HepG2 (cell line): Measurements from ENCODE around the gene TMEM107. TPM values are rescaled to one million over a fixed set of nuclear protein-coding genes. Genes with fewer than 3 reads are reported as not detected.

ENCODE experiments used
- ARNT2 ChIP-seq: sonication (generic); formaldehyde crosslinking; IDR thresholded peaks from 2 replicates; pipeline ENCODE4 v1.8.0; 2022; ENCODE audit warnings: mild to moderate bottlenecking, low read depth, missing genetic modification reagents, moderate library complexity
- ELF1 ChIP-seq: sonication (generic); formaldehyde crosslinking; IDR thresholded peaks from 2 replicates; pipeline ENCODE4 v1.4.0; 2020; ENCODE audit warnings: missing genetic modification reagents
- FOXA1 ChIP-seq, 2 experiments: fragments of 450-650 bp in 1 of 2; sonication (generic) in 1 of 2; formaldehyde crosslinking in 1 of 2; IDR thresholded peaks; 2 replicates each; pipeline versions ENCODE4 v1.4.0 to v1.6.1; 2016 to 2020; ENCODE audit warnings: missing genetic modification reagents in 1 of 2
- HNF4A ChIP-seq: sonication (generic); formaldehyde crosslinking; IDR thresholded peaks from 2 replicates; pipeline ENCODE4 v1.4.0; 2020; ENCODE audit warnings: missing genetic modification reagents
- MEIS1 ChIP-seq: sonication (generic); formaldehyde crosslinking; IDR thresholded peaks from 2 replicates; pipeline ENCODE4 v1.9.0; 2021; ENCODE audit warnings: mild to moderate bottlenecking, missing genetic modification reagents, moderate library complexity, borderline replicate concordance
- MXD1 ChIP-seq: sonication (generic); formaldehyde crosslinking; IDR thresholded peaks from 2 replicates; pipeline ENCODE4 v1.4.0; 2020; ENCODE audit warnings: mild to moderate bottlenecking, missing genetic modification reagents
- PAWR ChIP-seq: sonication (generic); formaldehyde crosslinking; IDR thresholded peaks from 2 replicates; pipeline ENCODE4 v1.4.0; 2020; ENCODE audit warnings: missing genetic modification reagents, mild to moderate bottlenecking, borderline replicate concordance
- SCMH1 ChIP-seq: sonication (generic); formaldehyde crosslinking; IDR thresholded peaks from 2 replicates; pipeline ENCODE4 v1.9.0; 2021; ENCODE audit warnings: missing genetic modification reagents, mild to moderate bottlenecking, borderline replicate concordance
- SMAD3 ChIP-seq: sonication (generic); formaldehyde crosslinking; IDR thresholded peaks from 2 replicates; pipeline ENCODE4 v1.4.0; 2020; ENCODE audit warnings: missing genetic modification reagents
- SMARCE1 ChIP-seq: fragments of 450-650 bp; IDR thresholded peaks from 2 replicates; pipeline ENCODE4 v1.6.1; 2017; ENCODE audit warnings: borderline replicate concordance
- SP2 ChIP-seq: sonication (generic); formaldehyde crosslinking; IDR thresholded peaks from 2 replicates; pipeline ENCODE4 v1.5.1; 2020; ENCODE audit warnings: mild to moderate bottlenecking, missing genetic modification reagents
- TGIF2 ChIP-seq: IDR thresholded peaks from 2 replicates; pipeline ENCODE4 v1.6.1; 2016; ENCODE audit warnings: control low read depth, missing compliant biosample characterization
- YEATS4 ChIP-seq: sonication (generic); formaldehyde crosslinking; IDR thresholded peaks from 2 replicates; pipeline ENCODE4 v1.4.0; 2020; ENCODE audit warnings: missing genetic modification reagents, borderline replicate concordance
- ZBTB46 ChIP-seq: sonication (generic); formaldehyde crosslinking; IDR thresholded peaks from 2 replicates; pipeline ENCODE4 v1.4.0; 2020; ENCODE audit warnings: mild to moderate bottlenecking, missing genetic modification reagents, borderline replicate concordance
- ZNF180 ChIP-seq: sonication (generic); formaldehyde crosslinking; IDR thresholded peaks from 2 replicates; pipeline ENCODE4 v1.4.0; 2020; ENCODE audit warnings: low read depth, missing genetic modification reagents, borderline replicate concordance
- ZNF263 ChIP-seq: sonication (generic); formaldehyde crosslinking; IDR thresholded peaks from 2 replicates; pipeline ENCODE4 v1.4.0; 2020; ENCODE audit warnings: missing genetic modification reagents
- ZNF446 ChIP-seq: sonication (generic); formaldehyde crosslinking; IDR thresholded peaks from 2 replicates; pipeline ENCODE4 v1.5.0; 2020; ENCODE audit warnings: mild to moderate bottlenecking, missing genetic modification reagents
- ZNF543 ChIP-seq: sonication (generic); formaldehyde crosslinking; IDR thresholded peaks from 2 replicates; pipeline ENCODE4 v1.4.0; 2020; ENCODE audit warnings: mild to moderate bottlenecking, missing genetic modification reagents
- ZNF776 ChIP-seq: sonication (generic); formaldehyde crosslinking; IDR thresholded peaks from 2 replicates; pipeline ENCODE4 v1.4.0; 2020; ENCODE audit warnings: mild to moderate bottlenecking, missing genetic modification reagents
- ZNF784 ChIP-seq: sonication (generic); formaldehyde crosslinking; IDR thresholded peaks from 2 replicates; pipeline ENCODE4 v1.5.1; 2020; ENCODE audit warnings: missing genetic modification reagents, mild to moderate bottlenecking, borderline replicate concordance
- ZSCAN29 ChIP-seq: sonication (generic); formaldehyde crosslinking; conservative IDR thresholded peaks from 2 replicates; pipeline ENCODE4 v1.4.0; 2020; ENCODE audit warnings: mild to moderate bottlenecking, missing genetic modification reagents
- polyA plus RNA-seq, 8 experiments: library from polyadenylated mRNA; depleted of rRNA in 3 of 8; stranded (reverse) in 7 of 8; unstranded in 1 of 8; fragments of >200 nt; fragmentation: Illumina TruSeq in 4 of 8; extraction: Trizol in 4 of 8; gene quantifications; 2 replicates each; pipeline versions ENCODE4 v1.2.1 to v1.2.3, GENCODE V29; 2011 to 2016; ENCODE audit warnings: low read depth in 4 of 8, missing spikeins in 1 of 8, mixed read lengths in 1 of 8; ENCODE audit not compliant: insufficient read depth in 1 of 8
- total RNA-seq, 5 experiments: library from RNA; depleted of rRNA; stranded (reverse); fragments of >200 nt; fragmentation: Illumina TruSeq; extraction: Trizol; gene quantifications; 2 replicates each; pipeline ENCODE4 v1.2.3, GENCODE V29; 2016; ENCODE audit warnings: low read depth in 1 of 5
- TF ChIP-seq, protein P1 (sequence below): sonication (generic); formaldehyde crosslinking; IDR thresholded peaks from 2 replicates; pipeline ENCODE4 v1.4.0; 2020; ENCODE audit warnings: mild to moderate bottlenecking, missing genetic modification reagents
- TF ChIP-seq, protein P2 (sequence below): sonication (generic); formaldehyde crosslinking; IDR thresholded peaks from 2 replicates; pipeline ENCODE4 v1.4.0; 2020; ENCODE audit warnings: missing genetic modification reagents, mild to moderate bottlenecking, borderline replicate concordance
- TF ChIP-seq, protein P3 (sequence below): sonication (generic); formaldehyde crosslinking; IDR thresholded peaks from 2 replicates; pipeline ENCODE4 v1.4.0; 2020; ENCODE audit warnings: mild to moderate bottlenecking, missing genetic modification reagents

TMEM107 gene
- total and polyA plus RNA-seq, 2 of the 13 experiments (the other 11 are each of a cell fraction or from before 2014, with no cell fraction given): 7.2 to 15.3 TPM

- TF ChIP-seq ZNF784 (CRISPR knock-in tag): no peak
- no peak for TF ChIP-seq SMARCE1
- no peak for TF ChIP-seq SP2 (CRISPR knock-in tag)
- TF ChIP-seq SCMH1: no peak
- no peak for TF ChIP-seq FOXA1 (IDR thresholded peaks at IDR 0.05)
- TF ChIP-seq FOXA1 (CRISPR knock-in tag; IDR thresholded peaks at IDR 0.05): no peak
- TF ChIP-seq MXD1 (CRISPR knock-in tag): peak; percentile 52
- TF ChIP-seq ZBTB46 (CRISPR knock-in tag): no peak
- TF ChIP-seq MEIS1 (CRISPR knock-in tag): no peak
- 0 out of 2 replicates have a peak, but pooled peaks have one; percentile 24 for TF ChIP-seq ZNF446
- TF ChIP-seq, protein P1, sequence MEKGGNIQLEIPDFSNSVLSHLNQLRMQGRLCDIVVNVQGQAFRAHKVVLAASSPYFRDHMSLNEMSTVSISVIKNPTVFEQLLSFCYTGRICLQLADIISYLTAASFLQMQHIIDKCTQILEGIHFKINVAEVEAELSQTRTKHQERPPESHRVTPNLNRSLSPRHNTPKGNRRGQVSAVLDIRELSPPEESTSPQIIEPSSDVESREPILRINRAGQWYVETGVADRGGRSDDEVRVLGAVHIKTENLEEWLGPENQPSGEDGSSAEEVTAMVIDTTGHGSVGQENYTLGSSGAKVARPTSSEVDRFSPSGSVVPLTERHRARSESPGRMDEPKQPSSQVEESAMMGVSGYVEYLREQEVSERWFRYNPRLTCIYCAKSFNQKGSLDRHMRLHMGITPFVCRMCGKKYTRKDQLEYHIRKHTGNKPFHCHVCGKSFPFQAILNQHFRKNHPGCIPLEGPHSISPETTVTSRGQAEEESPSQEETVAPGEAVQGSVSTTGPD (CRISPR knock-in tag): no peak
- no peak; the same call in 1 of the 2 replicates for TF ChIP-seq ZNF543 (CRISPR knock-in tag)
- peak; percentile 81; the same call in 1 of the 2 replicates for TF ChIP-seq YEATS4 (CRISPR knock-in tag)
- TF ChIP-seq SMAD3 (CRISPR knock-in tag): 0 out of 2 replicates have a peak, but pooled peaks have one; percentile 40
- TF ChIP-seq TGIF2 (CRISPR knock-in tag): peak; percentile 77
- TF ChIP-seq, protein P2, sequence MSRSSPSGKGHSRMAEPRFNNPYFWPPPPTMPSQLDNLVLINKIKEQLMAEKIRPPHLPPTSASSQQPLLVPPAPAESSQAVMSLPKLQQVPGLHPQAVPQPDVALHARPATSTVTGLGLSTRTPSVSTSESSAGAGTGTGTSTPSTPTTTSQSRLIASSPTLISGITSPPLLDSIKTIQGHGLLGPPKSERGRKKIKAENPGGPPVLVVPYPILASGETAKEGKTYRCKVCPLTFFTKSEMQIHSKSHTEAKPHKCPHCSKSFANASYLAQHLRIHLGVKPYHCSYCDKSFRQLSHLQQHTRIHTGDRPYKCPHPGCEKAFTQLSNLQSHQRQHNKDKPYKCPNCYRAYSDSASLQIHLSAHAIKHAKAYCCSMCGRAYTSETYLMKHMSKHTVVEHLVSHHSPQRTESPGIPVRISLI: no peak
- no peak for TF ChIP-seq HNF4A (CRISPR knock-in tag)
- TF ChIP-seq, protein P3, sequence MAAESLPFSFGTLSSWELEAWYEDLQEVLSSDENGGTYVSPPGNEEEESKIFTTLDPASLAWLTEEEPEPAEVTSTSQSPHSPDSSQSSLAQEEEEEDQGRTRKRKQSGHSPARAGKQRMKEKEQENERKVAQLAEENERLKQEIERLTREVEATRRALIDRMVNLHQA (CRISPR knock-in tag): no peak; the same call in 1 of the 2 replicates
- TF ChIP-seq ZSCAN29 (CRISPR knock-in tag): no peak
- TF ChIP-seq ARNT2 (CRISPR knock-in tag): no peak; the same call in 1 of the 2 replicates
- TF ChIP-seq ZNF263 (CRISPR knock-in tag): peak; percentile 76
- no peak for TF ChIP-seq ZNF180 (CRISPR knock-in tag)
- TF ChIP-seq PAWR: no peak
- no peak; the same call in 1 of the 2 replicates for TF ChIP-seq ZNF776 (CRISPR knock-in tag)
- no peak for TF ChIP-seq ELF1 (CRISPR knock-in tag)
Measured at GRCh38 chr17:8223356-8224126, 47.4 kb upstream of the TMEM107 start (continued).
